Dermis blood vessel endothelial cell (primary cell): ENCODE results near the gene FAM171A1. TPM values are rescaled to one million over a fixed set of nuclear protein-coding genes. Genes with fewer than 3 reads are reported as not detected.
A peak's percentile ranks its signal among the peaks of the same experiment; 100 is the strongest.

Source experiments
- DNase-seq: peaks from one replicate; pipeline ENCODE4 v3.0.0; 2010
- total RNA-seq: library from RNA; depleted of rRNA; stranded (reverse); fragments of >200 nt; gene quantifications from 2 replicates; pipeline ENCODE4 v1.2.3, GENCODE V29; 2014

The FAM171A1 gene
- total RNA-seq, 1 donor from 2014 or later, result 40.0 TPM

DNA sequence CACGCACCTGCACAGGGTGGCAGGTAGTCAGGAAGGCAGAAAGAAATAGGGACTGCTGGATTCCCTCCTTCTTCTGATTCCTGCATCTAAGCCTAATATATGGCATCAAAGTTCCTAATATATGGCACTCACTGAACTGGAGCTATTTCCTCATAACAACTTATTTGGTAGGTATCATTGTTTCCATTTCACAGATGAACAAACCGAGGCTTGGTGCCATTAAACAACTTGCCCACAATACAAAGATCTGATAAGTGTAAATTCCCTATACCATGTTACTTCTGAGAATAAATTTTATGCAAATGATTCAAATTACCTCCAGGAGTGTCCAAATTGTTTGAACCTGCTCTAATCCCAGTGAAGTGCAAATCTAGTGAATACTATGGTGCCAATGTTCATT lies 2.1 kb upstream of the FAM171A1 start:
- DNase-seq, result no peak

DNA sequence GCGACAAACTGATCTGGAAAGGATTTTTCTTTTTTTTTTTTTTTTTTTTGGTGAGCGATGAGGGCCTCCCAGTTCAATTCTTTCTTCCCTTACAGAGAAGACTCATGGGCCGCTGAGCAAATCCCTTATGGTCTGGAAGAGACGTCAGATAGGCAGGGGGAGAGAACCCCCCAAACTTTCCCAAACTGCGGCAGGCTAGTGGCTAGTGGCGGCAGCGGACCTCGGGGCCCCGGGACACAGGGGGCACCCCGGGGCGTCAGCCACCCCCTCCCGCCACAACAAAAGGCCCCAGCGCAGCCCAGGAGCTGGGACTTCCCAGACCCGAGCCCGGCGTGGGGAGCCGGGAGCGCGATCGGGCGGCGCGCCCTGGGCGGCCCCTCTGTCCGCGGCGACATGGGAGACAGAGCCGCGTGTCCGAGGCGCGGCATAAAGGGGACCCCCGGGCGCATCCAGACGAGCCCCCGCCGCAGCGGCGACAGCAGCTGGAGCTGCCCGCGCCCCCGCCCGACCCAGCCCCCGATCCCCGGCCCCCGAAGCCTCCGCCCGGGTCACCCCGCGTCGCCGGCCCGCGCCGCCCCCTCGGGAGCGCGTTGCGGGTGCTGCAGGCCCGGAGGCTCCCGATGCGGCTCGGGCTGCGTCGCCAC lies 755 bp downstream of the FAM171A1 start:
- DNase-seq, result peak; percentile 36

DNA sequence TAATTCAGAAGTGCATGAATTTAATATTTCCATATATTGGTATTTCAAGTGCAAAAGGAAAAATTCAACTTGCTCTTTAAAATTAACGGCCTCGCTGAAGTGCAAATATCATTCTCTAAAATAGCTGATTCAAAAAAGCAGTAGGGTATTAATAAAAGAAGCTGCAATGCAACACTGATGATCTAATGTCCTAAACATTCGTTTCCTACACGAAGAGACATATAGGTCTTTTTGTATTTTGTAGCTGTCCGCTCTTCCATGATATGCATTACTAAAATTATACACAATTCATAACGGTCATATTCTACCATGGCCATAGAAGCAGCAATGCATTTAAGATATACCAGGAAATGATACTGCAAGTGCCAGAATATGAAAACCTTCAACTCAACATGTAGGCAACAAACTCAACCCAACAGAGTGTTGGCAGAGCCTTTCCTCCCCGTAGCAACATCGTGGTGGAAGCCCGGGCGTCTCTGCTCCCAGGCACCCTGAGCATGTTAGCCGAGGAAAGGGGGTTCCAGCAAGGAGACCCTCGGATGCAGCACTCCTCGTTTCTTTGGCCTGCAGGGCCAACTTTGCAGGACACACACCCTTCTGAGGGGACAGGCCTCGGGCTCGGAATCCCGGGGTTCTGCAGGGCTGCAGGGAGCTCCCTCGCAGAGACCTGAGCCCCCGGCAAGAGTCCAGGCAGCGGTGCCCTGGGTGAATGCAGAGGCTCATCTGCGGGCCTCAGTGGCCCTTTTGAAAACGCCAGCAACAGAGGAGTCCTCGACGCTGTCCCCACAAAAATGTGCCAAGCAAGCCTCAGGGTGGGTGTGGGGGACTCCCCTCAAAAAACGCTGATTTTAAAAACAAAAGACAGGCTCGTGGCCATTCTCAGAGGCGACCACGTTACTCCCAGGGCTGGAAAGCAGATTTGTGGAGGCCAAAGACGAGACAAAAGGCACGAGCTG lies 1.6 kb downstream of the FAM171A1 start:
- DNase-seq, result peak; percentile 28

DNA sequence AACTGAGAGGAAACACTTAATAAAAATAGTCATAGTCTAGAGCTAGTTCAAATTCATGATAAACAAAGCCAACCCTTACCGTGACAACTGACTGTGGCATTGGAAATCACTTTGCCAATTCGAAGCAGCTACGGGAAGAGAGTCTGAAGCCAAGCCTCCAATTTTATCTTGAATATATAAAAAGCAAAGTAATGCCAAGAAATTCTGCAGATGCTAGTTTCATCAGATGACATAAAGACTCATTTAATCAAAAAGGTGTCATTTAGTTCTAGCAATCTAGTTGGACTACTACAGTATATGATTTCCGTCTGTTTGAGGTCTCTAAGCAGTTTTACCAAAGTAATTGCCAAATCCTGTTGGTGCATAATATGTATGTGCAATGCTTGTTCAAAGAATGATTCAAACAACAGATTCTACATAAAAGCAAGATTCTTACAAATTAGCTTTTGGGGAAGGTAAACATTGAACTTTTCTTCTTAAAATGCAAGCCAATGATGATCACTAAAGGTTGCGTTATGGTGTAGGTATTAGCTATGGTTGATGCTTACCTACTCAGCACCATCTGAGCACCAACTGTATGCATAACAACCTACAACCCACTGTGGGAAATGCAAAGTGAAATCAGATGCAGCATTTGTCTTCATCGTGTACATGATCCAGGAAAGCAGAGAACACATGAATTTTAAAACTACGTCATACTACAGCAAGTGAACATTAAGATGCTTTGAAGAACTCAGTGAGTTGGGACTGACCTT lies 2.8 kb downstream of the FAM171A1 start:
- DNase-seq, result no peak

DNA sequence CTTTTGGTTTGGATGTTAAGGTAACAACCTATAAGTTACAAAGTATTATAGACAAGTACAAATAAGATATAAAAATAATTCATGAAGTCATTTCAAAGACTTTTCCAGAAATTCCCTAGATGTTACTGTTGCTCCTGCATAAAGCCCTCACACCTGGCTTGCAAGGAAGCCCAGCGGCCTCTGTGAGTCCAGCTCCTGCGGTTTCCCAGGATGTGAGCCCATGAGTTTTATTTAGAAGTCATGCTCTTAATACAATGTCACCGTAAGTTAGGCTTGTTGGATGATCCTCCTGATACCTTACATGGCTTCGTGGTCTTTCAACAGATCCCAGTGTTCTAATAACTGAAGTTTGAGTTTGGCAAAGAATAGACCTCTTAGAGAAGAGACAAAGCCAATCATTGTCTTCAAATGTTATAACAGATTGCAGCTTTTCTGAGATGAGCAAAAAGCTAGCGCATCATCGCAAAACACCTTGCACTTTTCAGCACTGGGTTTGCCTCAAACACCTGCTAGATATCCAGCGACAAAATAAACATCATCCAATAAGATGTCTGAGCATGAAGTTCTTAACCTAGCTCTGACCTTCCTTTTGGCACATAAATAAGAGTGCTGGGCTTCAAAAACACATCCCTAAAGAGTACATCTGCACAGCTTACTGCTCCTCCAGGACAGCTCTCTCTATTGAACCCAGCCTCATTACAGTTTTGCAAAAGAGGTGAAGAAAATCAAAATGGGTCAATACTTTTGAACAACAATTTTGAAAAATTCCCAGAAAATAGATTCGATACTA lies 3.6 kb downstream of the FAM171A1 start:
- no peak for DNase-seq

DNA sequence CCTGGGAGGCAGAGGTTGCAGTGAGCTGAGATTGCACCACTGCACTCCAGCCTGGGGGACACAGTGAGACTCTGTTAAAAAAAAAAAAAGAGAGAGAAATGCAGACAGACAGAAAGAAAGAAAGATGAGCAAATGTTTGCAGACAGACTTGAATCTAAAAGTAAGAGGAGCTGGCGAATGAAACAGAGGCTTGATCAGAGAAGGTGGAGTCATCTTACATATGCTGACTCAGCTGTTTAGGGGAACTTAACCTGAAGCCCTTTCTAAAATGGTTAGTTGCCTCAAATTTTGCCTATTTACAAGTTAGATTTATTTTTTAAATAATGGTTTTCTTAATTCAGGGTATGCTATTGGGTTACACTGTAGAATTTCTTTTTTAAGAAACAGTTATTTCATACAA lies 5.4 kb downstream of the FAM171A1 start:
- DNase-seq, result no peak

DNA sequence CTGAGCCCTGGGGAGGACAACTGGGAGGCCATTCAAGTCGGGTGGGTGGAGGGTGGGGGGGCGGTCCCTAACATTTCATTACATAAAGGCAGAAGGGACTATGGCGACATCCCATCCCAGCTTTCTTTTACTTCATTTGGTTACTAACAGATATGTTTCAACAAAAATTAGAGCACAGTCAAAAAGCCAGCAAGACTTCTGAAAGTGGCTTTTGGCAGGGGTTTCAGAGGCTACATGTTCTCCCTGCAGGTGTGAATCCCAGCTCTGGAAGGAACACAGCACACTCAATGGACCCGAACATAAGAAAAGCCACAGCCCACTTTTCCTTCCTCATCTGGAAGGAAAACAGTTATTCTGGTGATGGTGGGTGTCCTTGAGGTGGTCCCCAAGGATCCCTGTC lies 7.1 kb downstream of the FAM171A1 start:
- DNase-seq, result no peak

DNA sequence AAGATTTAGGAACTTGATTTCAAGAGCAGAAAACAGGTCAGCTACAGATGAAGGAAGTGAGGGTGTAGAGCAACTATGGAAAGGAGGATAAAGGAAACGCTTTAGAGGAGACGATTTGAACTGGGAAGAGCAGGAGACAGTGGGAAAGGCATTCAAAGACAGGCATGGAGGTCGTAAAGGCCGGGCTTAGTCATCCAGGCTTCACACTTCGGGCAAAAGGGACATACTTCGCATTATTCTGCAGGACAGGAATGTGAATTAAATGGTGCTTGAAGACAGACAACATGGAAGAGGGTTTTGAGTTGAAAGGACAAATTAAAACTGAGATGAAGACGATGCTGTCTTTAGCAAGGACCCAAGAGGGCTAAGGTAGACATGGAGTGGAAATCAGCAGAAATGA lies 8.1 kb downstream of the FAM171A1 start:
- DNase-seq, result peak; percentile 39

DNA sequence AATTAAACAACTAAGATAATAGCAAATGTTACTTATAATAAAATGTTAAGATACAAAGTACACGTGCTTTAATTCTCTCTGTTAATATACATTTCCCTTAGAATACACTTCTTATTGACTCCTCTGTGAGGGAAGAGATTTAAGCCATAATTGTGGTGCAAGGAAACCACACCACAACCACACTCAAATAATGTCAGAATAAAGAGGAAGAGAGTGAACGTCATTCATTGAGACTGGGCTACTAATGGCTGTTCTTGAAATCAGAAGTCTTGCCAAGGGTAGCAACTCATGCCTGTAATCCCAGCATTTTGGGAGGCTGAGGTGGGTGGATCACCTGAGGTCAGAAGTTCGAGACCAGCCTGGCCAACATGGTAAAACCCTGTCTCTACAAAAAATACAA lies 10.0 kb downstream of the FAM171A1 start:
- DNase-seq, result no peak

DNA sequence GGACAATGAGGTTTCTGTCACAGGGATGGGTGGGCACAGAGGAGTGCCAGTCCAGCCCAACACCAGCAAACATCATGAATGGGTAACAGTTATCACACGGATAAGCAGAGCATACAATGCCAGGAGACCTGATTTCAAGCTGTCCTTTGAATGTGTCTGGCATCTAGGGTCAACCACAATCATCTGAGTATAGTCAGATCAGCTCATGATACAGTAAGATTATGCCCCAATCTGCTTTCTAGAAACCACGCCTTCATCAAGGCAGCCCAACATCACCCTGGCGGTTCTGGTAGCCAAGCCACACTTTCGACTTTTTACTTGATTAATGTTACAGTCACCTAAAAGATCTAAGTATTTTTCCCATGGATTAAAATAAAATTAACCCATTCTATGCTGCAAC lies 10.5 kb downstream of the FAM171A1 start:
- no peak for DNase-seq

DNA sequence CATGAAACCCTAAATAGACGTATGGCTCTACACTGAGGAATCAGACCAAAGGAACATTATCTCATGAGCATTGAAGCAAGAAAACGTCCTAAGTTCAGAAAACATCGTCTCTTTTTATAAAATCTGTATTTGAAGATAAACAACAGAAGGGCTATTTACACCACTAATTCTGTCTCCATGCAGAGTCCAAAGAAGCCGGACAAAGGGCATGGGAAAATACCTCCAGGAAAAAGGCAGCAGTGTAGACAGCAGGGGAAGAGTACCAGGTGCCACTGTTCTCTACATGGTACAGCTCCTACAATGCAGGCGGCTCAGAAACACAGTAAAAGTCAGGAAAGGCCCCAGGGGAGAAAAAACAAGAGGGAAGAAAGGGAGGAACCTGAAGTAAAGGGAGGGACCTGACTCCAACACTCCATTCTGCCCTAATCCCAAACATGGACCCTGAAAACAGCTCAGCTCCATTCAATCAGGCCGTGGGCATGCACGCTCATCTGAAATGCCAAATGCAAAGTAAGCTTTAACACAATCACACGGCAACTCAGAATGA lies 17.5 kb downstream of the FAM171A1 start:
- DNase-seq, result no peak

DNA sequence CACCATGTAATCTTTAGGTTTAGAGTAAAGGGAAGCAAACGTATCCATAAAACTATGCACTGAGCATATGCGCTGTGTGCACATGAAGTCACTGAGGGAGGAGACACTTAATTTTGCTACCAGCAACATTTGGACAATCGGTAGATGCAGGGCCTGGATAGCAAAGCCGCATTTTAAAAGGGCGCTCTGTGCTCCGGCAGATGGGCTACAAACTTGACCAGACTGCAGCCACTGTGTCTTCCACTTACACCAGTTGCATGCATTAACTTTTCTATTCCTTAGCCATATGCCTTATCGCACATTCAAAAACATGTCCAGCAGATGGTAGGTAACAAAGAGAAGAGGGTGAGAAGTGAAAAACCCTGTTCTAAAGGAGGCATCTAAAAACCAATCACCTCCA lies 18.3 kb downstream of the FAM171A1 start:
- DNase-seq, result no peak

DNA sequence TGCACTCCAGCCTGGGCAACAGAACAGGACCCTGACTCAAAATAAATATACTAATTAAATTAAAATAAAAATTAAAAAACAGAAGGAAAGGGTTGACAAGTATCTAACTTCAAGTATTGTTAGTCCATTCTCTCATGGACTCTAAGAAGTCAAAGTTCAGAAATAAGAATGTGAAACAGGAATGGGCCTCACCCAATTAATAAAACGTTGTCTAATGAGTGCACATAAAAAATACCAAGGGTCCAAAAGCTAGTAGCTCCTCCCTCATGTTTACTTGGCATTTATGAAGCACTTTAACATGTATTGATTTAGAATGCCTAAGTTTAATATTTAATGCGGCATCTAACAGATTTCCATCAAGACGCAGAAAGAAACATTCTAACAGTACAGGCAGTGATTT lies 18.9 kb downstream of the FAM171A1 start:
- no peak for DNase-seq

DNA sequence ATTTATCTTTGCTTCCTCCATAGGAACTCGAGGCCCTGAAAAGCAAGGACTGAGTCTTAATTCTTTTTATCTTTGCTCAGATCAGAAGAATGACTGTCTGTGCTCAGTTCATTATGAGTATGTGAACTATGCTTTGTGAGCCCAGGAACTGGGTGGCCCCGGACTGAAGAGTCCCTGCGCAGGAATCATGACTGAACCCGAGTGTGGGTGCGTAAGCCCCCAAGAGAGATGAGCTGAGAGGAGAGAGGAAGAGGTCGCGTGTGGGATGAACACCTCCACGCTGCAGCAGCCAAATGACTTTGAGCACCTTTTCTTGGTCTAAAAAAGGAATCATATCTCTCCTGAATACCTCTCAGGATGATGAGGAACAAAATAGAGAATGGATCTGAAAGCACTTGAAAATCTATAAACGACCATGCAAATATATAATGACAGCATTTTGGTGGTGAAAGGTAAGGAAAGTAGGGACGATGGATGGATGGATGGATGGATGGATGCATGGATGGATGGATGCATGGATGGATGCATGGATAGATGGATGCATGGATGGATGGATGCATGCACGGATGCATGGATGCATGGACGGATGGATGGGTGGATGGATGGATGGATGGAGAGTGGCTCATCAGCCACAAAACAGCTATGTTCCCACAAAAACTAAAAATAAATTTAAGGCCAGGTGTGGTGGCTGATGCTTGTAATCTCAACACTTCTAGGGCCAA lies 19.8 kb downstream of the FAM171A1 start:
- DNase-seq, result no peak

DNA sequence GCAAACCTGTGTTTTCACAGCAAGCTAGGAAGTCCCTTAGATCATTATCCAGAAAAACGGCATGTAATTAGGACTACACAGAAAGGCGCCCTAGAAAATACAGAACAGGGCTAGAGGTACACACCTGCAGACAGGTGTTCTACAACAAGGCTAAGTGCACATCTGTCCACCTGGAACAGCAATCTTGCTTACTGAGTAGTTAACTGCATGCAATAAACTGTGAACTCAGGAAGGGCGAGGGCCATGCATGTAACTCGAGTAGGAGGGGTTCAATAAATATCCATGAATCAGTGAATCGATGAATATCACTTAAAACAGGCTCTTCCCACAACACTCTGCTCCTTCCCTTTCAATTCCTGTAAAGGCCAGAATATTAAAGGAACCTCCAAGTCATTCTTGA lies 22.0 kb downstream of the FAM171A1 start:
- no peak for DNase-seq

DNA sequence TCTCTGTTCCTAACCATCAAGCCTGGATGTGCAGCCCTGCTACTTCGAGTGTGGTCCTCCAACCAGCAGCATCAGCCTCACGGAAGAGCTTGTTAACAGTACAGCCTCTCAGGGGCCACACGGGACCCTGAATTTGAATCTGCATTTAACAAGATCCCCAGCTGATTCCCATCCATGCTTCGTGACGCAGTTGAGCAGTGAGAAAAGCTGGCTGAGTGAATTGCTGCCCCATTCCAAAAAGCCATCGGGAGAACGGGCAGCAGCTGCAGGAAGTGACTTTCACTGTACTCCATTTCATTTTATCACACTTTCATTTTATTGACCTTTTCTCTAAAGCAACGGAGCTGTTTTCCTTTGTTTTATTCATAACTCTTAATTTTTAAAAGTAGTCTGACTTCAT lies 22.5 kb downstream of the FAM171A1 start:
- peak; percentile 43 for DNase-seq

DNA sequence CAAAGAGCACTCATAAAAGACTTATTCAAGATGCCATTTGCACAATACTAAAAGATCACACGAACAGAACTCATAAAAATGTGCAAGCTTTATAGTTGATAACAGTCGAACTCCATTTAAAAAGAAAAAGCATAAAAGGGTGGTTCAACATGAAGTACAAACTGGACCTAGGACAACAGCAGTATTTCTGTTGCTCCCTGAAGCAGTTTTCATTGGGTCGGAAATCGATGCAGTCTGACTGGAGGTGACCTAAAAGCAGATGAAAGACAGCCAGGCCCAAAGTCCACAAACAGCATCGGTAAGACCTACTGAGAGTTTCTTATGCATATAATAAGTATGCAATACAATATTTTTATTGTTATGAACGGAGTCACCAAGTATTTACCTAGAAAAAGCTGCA lies 23.9 kb downstream of the FAM171A1 start:
- no peak for DNase-seq

DNA sequence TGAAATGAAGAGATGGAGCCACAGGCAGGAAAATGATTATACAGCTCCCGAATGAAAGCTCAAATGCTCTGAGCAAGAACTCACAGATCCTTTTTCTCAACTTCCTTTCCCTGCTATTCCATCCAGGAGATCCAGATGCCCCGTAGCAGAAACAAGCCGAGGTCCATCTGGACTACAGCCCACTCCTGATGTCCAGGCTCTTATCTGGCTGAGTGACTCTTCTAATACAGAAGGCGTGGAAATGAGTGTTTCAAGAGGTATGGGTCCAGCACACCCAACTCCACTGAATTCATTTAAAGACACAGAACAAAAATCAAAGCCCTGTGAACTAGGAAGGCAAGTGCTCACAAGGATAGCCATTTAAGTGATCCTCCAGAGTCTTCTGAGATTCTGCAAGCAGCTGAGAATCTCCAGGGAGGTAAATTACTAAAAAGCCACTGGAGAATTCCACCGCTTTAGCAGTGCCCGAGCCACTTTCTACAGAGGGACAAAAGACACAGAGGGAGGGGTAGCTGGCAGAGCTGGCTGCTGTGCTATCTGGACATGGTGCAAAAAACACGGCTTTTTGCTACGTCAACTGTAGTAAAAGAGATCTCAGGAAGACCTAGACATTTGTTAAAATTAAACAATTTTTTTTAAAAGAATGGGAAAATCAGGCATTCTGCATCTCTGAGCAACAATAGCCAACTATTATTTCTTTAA lies 24.5 kb downstream of the FAM171A1 start:
- no peak for DNase-seq

DNA sequence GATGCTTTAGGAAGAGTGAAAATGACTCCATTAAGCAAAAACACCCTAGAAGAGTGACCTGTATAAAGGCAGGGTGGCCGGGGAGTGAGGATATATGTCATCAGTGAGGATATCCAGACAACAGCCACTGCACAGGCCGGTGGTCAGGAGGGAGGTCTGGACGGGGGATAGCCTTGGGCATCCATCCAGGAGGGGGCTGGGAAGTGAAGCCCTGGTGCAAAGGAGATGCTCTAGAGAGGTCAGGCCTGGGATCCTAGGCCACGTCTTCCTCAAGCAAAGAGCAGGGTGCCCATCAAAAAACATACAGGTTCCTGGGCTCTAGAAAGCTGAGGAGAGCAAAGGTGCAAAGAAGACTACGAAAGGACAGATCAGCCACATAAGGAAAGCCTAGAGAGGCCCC lies 25.6 kb downstream of the FAM171A1 start:
- no peak for DNase-seq

DNA sequence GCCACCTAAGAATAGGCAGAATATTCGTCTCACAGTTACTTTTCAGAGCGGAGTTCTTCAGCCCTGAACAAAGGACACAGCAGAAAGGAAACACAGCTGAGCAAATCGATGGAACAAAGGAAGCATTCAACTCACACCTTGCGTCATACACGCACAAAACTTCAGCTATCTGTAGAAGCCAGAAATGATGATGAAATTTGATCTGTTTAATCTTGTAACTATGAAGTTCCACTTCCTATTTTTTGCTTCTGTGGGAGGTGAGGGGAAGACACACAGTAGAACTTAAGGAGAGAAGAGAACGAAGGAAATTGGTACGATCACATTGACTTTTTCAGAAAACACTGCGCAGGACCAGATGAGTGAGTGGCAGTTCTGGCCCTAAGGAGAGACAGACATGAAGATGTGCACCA lies 26.2 kb downstream of the FAM171A1 start:
- peak; percentile 90 for DNase-seq
